WERI-Rb-1 (cell line): ENCODE data around the gene GPBAR1.
"Not testable (repeated sequence)": the region's sequence is repeated elsewhere in the genome, so short reads cannot be mapped to it uniquely, and the experiment has no call there.

Experiments
- DNase-seq: peaks from one replicate; pipeline ENCODE4 v3.0.0-alpha.2; 2020
- H3K27ac ChIP-seq: fragments of 250-450 bp; sonication (Bioruptor Pico); 2 replicates; pipeline ENCODE4 v1.5.1; 2020; ENCODE audit warnings: mild to moderate bottlenecking, moderate library complexity
- H3K27me3 ChIP-seq: fragments of 250-450 bp; sonication (Bioruptor Pico); 2 replicates; pipeline ENCODE4 v1.5.1; 2021; ENCODE audit warnings: mild to moderate bottlenecking, low read depth, moderate library complexity; ENCODE audit not compliant: insufficient read depth, severe bottlenecking
- H3K36me3 ChIP-seq: fragments of 250-450 bp; sonication (Bioruptor Pico); 2 replicates; pipeline ENCODE4 v1.5.1; 2020; ENCODE audit warnings: mild to moderate bottlenecking, moderate library complexity
- H3K4me3 ChIP-seq: 2 replicates; pipeline ENCODE4 v1.5.1; 2011; ENCODE audit warnings: low read depth, mild to moderate bottlenecking, control low read depth, low read length
- H3K9me3 ChIP-seq: fragments of 250-450 bp; sonication (Bioruptor Pico); 2 replicates; pipeline ENCODE4 v1.5.1; 2021; ENCODE audit warnings: mild to moderate bottlenecking, moderate library complexity; ENCODE audit not compliant: severe bottlenecking
- TF ChIP-seq, protein P1 (sequence below): IDR thresholded peaks from 2 replicates; pipeline ENCODE4 v1.5.1; 2011; ENCODE audit warnings: low read depth, mild to moderate bottlenecking, control low read depth, inconsistent platforms, low read length

The GPBAR1 gene

DNA sequence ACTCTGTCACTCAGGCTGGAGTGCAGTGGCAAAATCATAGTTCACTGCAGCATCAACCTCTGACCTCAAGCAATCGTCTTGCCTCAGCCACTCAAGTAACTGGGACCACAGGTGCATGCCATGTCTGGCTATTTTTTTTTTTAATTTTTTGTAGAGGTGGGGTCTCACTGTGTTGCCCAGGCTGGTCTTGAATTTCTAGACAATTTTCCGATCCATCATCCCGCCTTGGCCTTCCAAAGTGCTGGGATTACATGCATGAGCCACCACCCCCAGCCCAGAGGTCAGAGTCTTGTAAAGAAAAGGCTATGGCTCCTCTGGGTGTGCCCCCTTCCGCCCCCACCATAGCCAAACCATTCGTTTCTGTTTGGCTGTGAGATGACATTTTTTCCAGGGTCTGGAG is 44.6 kb downstream of the GPBAR1 start:
- no peak for DNase-seq
- Histone ChIP-seq H3K9me3 (no peaks in the 10 kb centered on the region), H3K27ac (no peak overlapping the region), H3K4me3 (no peak overlapping the region), H3K36me3 (no peaks in the 10 kb centered on the region), H3K27me3 (no peaks in the 10 kb centered on the region)
- TF ChIP-seq, protein P1, sequence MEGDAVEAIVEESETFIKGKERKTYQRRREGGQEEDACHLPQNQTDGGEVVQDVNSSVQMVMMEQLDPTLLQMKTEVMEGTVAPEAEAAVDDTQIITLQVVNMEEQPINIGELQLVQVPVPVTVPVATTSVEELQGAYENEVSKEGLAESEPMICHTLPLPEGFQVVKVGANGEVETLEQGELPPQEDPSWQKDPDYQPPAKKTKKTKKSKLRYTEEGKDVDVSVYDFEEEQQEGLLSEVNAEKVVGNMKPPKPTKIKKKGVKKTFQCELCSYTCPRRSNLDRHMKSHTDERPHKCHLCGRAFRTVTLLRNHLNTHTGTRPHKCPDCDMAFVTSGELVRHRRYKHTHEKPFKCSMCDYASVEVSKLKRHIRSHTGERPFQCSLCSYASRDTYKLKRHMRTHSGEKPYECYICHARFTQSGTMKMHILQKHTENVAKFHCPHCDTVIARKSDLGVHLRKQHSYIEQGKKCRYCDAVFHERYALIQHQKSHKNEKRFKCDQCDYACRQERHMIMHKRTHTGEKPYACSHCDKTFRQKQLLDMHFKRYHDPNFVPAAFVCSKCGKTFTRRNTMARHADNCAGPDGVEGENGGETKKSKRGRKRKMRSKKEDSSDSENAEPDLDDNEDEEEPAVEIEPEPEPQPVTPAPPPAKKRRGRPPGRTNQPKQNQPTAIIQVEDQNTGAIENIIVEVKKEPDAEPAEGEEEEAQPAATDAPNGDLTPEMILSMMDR, result no peak

GRCh38 chr2:218306184-218306920 is 45.5 kb downstream of the GPBAR1 start:
- TF ChIP-seq, protein P1, result no peak
- H3K36me3 ChIP-seq, result no peaks in the 10 kb centered on the region
- H3K9me3 ChIP-seq, result no peaks in the 10 kb centered on the region
- no peak overlapping the region for H3K4me3 ChIP-seq
- DNase-seq, result no peak
- no peaks in the 10 kb centered on the region for H3K27me3 ChIP-seq
- H3K27ac ChIP-seq, result no peak overlapping the region

DNA sequence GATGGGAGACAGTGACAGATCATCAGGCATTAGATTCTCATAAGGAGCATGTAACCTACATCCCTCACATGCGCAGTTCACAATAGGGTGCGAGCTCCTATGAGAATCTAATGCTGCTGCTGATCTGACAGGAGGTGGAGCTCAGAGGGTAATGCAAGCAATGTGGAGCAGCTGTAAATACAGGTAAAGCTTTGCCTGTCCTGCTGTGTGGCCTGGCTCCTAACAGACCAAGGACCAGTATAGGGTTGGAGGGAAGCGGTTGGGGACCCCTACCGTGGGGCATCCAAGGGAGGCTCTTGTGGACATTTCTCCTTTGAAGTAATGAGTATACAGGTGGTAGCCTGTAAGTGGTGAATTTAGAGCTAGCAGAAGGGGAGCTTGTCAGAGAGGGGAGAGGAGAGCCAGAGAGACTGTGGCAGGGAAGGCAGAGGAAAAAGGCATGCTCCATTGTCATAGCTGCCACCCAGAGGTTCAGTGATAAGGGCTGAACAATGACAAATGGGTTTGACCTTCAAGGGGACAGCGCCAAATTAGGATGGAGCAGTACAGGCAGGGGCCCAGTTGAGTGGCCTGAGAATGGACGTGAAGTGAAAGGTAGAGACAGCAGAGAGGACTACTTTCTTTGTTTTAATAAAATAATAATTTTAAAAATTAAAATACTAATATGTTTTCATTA is 46.7 kb downstream of the GPBAR1 start:
- DNase-seq, result no peak
- Histone ChIP-seq H3K27ac (no peak overlapping the region), H3K36me3 (no peaks in the 10 kb centered on the region), H3K9me3 (no peaks in the 10 kb centered on the region), H3K4me3 (no peak overlapping the region), H3K27me3 (no peaks in the 10 kb centered on the region)
- TF ChIP-seq, protein P1, result no peak

GRCh38 chr2:218310853-218311540 is 50.2 kb downstream of the GPBAR1 start:
- TF ChIP-seq, protein P1, result no peak
- H3K9me3 ChIP-seq, result no peaks in the 10 kb centered on the region
- H3K27ac ChIP-seq, result no peak overlapping the region
- no peaks in the 10 kb centered on the region for H3K27me3 ChIP-seq
- H3K36me3 ChIP-seq, result no peaks in the 10 kb centered on the region
- DNase-seq, result no peak
- no peak overlapping the region for H3K4me3 ChIP-seq

DNA sequence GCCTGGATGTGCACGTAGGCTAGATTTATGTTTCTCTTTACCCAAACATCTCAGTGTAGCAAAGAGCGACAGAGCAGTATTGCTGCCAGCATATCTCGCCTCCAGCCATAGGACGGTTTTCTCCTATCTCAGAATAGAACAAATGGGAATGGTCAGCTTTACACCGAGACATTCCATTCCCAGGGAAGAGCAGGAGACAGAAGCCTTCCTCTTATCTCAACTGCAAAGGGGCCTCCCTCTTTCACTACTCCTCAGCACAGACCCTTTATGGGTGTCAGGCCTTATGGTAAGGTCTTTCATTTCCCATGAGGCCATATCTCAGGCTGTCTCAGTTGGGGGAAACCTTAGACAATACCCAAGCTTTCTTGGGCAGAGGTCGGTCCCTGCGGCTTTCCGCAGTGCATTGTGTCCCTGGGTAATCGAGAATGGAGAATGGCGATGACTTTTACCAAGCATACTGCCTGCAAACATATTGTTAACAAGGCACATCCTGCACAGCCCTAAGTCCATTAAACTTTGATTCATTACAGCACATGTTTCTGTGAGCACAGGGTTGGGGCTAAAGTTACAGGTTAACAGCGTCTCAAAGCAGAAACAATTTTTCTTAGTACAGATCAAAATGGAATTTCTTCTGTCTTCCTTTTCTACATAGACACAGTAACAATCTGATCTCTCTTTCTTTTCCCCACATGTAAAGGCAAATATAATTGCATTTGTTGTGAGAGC is 50.9 kb downstream of the GPBAR1 start:
- not testable (repeated sequence) for H3K27me3 ChIP-seq, H3K27ac ChIP-seq, H3K4me3 ChIP-seq, H3K9me3 ChIP-seq, DNase-seq, H3K36me3 ChIP-seq

- no peaks in the 10 kb centered on the region for H3K36me3 ChIP-seq
- no peaks in the 10 kb centered on the region for H3K27me3 ChIP-seq
- no peak overlapping the region for H3K4me3 ChIP-seq
- H3K27ac ChIP-seq, result no peak overlapping the region
- TF ChIP-seq, protein P1, result no peak
- no peaks in the 10 kb centered on the region for H3K9me3 ChIP-seq
- no peak for DNase-seq
Observed at GRCh38 chr2:218312267-218312756, 51.5 kb downstream of the GPBAR1 start.
